ENCODE measurements around the gene ABCC4. TPM values are rescaled to one million over a fixed set of nuclear protein-coding genes. Genes with fewer than 3 reads are reported as not detected.
A peak's percentile ranks its signal among the peaks of the same experiment; 100 is the strongest.

ABCC4 gene
- total and polyA plus RNA-seq, 8 donors, result 24.7 to 60.9 (median 43.1) TPM

- H3K27me3 ChIP-seq, result no peaks in the 10 kb centered on the region
- H3K4me3 ChIP-seq, result no peak overlapping the region
- intact Hi-C loops (cut with DNase I), result no loop called here
- H3K4me1 ChIP-seq, result no peaks in the 10 kb centered on the region
- H3K36me3 ChIP-seq, result no peaks in the 10 kb centered on the region
- TF ChIP-seq CTCF (IDR thresholded peaks at IDR 0.05), result no peak
- DNase-seq, result no peak
- ATAC-seq, result no peak
- no peak overlapping the region for H3K27ac ChIP-seq
- H3K9me3 ChIP-seq, result no peaks in the 10 kb centered on the region
Measured at GRCh38 chr13:95258619-95259194, 42.5 kb downstream of the ABCC4 start.

GRCh38 chr13:95258098-95258497 lies 43.2 kb downstream of the ABCC4 start:
- Histone ChIP-seq H3K27ac (no peak overlapping the region), H3K4me1 (no peaks in the 10 kb centered on the region), H3K4me3 (no peak overlapping the region), H3K9me3 (no peaks in the 10 kb centered on the region), H3K36me3 (no peaks in the 10 kb centered on the region), H3K27me3 (no peaks in the 10 kb centered on the region)
- ATAC-seq, result no peak
- intact Hi-C loops (cut with DNase I), result no loop called here
- DNase-seq, result no peak
- no peak for TF ChIP-seq CTCF (IDR thresholded peaks at IDR 0.05)

GRCh38 chr13:95256091-95256490 lies 45.2 kb downstream of the ABCC4 start:
- Histone ChIP-seq H3K4me3 (no peak overlapping the region), H3K9me3 (no peaks in the 10 kb centered on the region), H3K27ac (no peak overlapping the region), H3K4me1 (no peaks in the 10 kb centered on the region), H3K27me3 (no peaks in the 10 kb centered on the region), H3K36me3 (no peaks in the 10 kb centered on the region)
- no peak for TF ChIP-seq CTCF (IDR thresholded peaks at IDR 0.05)
- DNase-seq (no peak), ATAC-seq (peak; percentile 81)
- intact Hi-C loops (cut with DNase I), result no loop called here

GRCh38 chr13:95255072-95255732 lies 46.0 kb downstream of the ABCC4 start:
- H3K9me3 ChIP-seq, result no peaks in the 10 kb centered on the region
- no peak for TF ChIP-seq CTCF (IDR thresholded peaks at IDR 0.05)
- no peaks in the 10 kb centered on the region for H3K27me3 ChIP-seq
- H3K4me3 ChIP-seq, result no peak overlapping the region
- no peak overlapping the region for H3K27ac ChIP-seq
- DNase-seq (no peak), ATAC-seq (no peak)
- H3K36me3 ChIP-seq, result no peaks in the 10 kb centered on the region
- intact Hi-C loops (cut with DNase I), result no loop called here
- no peaks in the 10 kb centered on the region for H3K4me1 ChIP-seq

- intact Hi-C loops (cut with DNase I), result no loop called here
Measured at GRCh38 chr13:95254339-95254738, 46.9 kb downstream of the ABCC4 start.

More at GRCh38 chr13:95254339-95254738, 46.9 kb downstream of the ABCC4 start:
- ATAC-seq (no peak), DNase-seq (no peak)
- Histone ChIP-seq H3K27ac (no peak overlapping the region), H3K9me3 (no peaks in the 10 kb centered on the region), H3K4me3 (no peak overlapping the region), H3K36me3 (no peaks in the 10 kb centered on the region), H3K27me3 (no peaks in the 10 kb centered on the region), H3K4me1 (no peaks in the 10 kb centered on the region)
- no peak for TF ChIP-seq CTCF (IDR thresholded peaks at IDR 0.05)

Measured in left lung (tissue), 10 donors.